ENCODE data around the gene TUBB6. TPM values are rescaled to one million over a fixed set of nuclear protein-coding genes. Genes with fewer than 3 reads are reported as not detected.

TUBB6 gene
- total RNA-seq, 4 donors from 2014 or later, result 316 to 921 (median 720) TPM

DNA sequence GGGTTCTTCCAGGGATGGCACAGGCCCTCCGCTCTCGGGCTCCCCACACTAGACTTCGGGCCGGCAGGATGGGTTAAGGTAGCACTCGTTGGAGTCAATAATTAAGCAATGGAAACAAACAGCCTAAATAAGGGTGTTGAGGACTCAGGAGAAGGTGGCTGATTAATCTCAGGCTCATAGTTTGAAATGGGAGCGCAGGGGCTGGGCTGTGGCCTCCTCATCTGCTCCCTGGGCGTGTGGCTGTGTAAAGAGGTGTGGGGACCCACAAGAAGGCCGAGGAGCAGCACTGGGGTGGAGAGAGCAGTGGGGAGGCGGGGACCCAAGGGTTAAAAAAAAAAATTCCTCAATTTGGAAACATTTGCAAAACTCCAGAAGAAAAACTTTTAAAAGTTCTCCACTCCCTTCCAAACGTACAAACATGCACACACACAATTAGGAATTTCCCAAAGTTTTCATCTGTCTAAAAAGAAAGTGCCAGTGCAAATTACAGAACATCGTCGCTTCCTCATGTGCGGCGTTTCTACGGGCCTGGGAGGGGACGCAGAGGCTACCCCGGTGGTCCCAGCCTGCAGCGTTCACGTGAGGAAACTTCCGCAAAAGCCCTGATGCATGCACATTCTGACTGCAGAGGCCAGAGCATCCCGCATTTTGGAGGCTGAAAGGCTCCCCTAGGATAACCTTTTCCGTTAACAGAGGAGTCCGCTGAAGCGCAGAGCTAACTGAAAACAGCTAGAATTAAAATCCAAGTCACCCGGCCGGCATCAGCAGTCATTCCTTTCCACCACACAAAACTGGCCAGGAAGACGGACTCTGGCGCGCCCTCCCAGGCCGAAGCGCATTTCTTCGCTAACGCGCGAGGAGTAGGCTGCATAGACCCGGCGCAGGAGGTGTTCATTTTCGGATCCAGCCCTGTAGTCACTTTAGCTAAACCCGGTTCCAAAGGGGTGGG, 1.0 kb upstream of the TUBB6 start:
- DNase-seq (ENCODE audit: low spot score) (no peak), ATAC-seq (ENCODE audit: low FRiP score) (peak; percentile 20)
- TF ChIP-seq, protein P1, sequence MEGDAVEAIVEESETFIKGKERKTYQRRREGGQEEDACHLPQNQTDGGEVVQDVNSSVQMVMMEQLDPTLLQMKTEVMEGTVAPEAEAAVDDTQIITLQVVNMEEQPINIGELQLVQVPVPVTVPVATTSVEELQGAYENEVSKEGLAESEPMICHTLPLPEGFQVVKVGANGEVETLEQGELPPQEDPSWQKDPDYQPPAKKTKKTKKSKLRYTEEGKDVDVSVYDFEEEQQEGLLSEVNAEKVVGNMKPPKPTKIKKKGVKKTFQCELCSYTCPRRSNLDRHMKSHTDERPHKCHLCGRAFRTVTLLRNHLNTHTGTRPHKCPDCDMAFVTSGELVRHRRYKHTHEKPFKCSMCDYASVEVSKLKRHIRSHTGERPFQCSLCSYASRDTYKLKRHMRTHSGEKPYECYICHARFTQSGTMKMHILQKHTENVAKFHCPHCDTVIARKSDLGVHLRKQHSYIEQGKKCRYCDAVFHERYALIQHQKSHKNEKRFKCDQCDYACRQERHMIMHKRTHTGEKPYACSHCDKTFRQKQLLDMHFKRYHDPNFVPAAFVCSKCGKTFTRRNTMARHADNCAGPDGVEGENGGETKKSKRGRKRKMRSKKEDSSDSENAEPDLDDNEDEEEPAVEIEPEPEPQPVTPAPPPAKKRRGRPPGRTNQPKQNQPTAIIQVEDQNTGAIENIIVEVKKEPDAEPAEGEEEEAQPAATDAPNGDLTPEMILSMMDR (IDR thresholded peaks at IDR 0.05), result no peak

- DNase-seq (ENCODE audit: low spot score) (peak; percentile 42), ATAC-seq (ENCODE audit: low FRiP score) (peak; percentile 91)
- TF ChIP-seq, protein P1 (IDR thresholded peaks at IDR 0.05), result no peak
Observed at GRCh38 chr18:12308386-12309100, 502 bp downstream of the TUBB6 start.

- DNase-seq (ENCODE audit: low spot score) (no peak), ATAC-seq (ENCODE audit: low FRiP score) (no peak)
- TF ChIP-seq, protein P1 (IDR thresholded peaks at IDR 0.05), result no peak
Observed at GRCh38 chr18:12309683-12310198, 1.7 kb downstream of the TUBB6 start.

- ATAC-seq (ENCODE audit: low FRiP score) (no peak), DNase-seq (ENCODE audit: low spot score) (no peak)
- TF ChIP-seq, protein P1 (IDR thresholded peaks at IDR 0.05), result no peak
Observed at GRCh38 chr18:12310762-12311161, 2.7 kb downstream of the TUBB6 start.

- DNase-seq (ENCODE audit: low spot score), result no peak
- ATAC-seq (ENCODE audit: low FRiP score), result no peak
- TF ChIP-seq, protein P1 (IDR thresholded peaks at IDR 0.05), result no peak
Observed at GRCh38 chr18:12312976-12313375, 4.9 kb downstream of the TUBB6 start.

DNA sequence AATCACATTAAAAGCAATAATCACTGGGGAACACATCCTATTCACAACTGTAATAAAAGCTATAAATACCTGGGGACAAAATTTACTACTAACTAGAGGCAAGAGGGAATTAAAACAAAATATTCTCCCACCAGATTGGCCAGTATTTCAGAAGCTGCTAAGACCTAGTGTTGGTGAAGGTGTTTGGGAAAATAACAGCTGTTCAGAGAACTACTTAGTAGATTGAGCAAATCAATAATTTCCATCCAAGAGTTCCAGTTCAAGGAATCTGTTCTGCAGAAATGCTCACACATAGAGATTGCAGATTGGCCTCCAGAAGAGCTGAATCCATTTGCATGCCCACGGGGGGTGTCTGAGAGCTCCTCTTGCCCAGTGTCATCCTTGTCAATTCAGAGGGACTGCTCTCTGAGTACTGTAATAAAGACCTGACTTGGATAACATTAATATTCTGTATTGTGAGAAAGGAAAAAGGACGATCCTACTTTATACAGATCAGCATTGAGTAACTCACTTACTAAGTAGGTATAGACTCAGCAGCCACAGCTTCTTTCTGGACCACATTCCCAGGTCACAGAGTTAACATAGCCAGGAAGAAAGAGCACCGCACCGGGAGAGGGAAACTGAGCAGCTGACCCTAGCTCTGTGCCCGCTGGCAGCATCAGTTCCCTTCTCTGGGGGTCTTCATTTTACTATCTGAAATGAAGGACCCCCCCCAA, 5.6 kb downstream of the TUBB6 start:
- DNase-seq (ENCODE audit: low spot score), result no peak
- TF ChIP-seq, protein P1 (IDR thresholded peaks at IDR 0.05), result no peak
- ATAC-seq (ENCODE audit: low FRiP score), result no peak
